Right renal pelvis (tissue), 4 donors: ENCODE data around the gene AGO3. TPM values are rescaled to one million over a fixed set of nuclear protein-coding genes. Genes with fewer than 3 reads are reported as not detected.
"Not testable (repeated sequence)": the region's sequence is repeated elsewhere in the genome, so short reads cannot be mapped to it uniquely, and the experiment has no call there.

Experiments used
- DNase-seq, 4 donors: peaks; one replicate each; pipeline ENCODE4 v3.0.0-alpha.2; 2013; ENCODE audit warnings: low read depth in 4 of 4, low spot score in 3 of 4, missing footprints in 1 of 4
- polyA plus RNA-seq, 4 donors: library from polyadenylated mRNA; unstranded; fragments of 120-200 nt; gene quantifications; one replicate each; pipeline ENCODE4 v1.2.1, GENCODE V29; 2013; ENCODE audit not compliant: insufficient read length in 4 of 4

The AGO3 gene
- polyA plus RNA-seq = 10 to 100 TPM; 11.1 to 13.2 (median 12.1) TPM

DNA sequence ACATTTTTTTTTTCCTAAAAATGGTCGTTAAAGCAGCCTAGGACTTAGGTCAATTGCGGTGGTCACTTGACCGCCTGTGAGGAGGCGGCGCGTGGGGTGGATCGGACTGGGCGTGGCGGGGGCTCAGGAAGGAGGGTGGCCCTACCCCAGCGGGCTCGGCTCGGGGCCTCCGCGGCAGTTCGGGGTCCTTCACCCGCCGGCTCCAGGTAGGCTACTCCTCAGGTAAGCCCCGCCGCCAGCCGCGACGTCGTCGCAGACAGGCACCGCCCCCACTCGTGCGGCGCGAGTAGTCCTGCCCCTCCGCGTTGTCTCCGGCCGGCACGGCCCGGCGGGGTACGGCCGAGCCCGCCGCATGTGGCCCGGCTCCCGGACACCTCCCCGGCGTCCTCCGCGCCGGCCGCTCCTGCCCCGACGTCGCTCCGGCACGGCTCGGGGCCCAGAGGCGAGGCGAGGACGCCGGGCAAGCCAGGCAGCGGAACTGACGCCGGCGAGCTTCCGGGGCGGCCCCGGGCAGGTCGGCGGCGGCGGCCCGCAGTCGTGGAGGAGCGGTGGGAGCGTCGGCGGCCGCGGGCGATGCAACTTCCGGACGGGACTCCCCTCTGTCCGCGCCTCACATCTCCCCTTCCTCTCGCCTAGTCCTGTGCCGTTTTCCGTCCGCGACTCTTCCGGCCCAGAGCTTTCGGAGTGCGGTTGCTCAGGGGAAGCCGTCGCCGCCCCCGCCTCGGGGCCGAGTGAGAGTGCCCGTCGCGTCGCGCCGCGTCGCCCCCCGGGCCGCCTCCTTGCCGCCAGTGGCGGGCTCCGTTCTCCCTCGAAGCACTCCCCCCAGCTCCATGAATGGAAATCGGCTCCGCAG is at the start of gene AGO3:
Gene AGO3, plus strand, starts transcription at position 513 of the 853 bp plus-strand sequence. Its CDS starts 322 bp downstream, at position 835.
- DNase-seq = peak; percentile 56 to 71 (median 61)

DNA sequence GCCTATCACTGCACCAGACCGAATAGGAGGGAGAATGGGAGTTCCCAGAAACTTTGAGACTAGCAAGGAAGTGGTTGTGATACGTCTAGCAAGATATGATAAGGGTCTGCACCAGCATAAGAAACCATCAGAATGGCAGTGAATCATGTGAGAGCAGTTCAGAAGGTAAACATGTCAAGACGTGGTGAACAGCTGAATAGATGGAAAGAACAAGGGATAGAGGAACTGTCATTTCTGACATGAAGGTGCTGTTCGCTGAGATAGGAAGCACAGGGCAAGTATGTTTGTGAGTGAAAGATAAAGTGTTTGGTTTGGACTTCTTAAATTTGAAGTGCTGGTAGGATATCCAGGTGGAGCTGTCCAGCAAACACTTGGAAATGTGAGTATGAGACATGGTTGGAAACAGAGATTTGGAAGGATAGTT is 49.0 kb upstream of the AGO3 start:
- no peak for DNase-seq

DNA sequence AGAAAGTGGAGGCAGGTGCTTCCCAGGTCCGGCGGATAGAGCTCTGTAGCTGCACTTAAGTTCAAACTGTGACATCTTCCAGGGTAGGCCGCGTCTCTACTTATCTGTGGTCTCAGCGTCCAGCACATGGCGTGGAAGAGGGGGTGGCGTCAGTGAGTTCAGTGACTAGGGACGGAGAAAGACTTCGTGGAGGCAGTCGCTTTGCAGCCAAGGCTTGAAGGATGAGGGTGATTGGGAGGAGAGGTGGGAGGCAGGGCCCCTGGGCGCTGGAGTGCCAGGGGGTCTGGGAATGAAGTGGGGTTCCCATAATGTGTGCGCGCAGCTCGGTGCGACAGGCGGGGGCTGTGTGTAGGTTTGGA is 48.3 kb upstream of the AGO3 start:
- no peak for DNase-seq

DNA sequence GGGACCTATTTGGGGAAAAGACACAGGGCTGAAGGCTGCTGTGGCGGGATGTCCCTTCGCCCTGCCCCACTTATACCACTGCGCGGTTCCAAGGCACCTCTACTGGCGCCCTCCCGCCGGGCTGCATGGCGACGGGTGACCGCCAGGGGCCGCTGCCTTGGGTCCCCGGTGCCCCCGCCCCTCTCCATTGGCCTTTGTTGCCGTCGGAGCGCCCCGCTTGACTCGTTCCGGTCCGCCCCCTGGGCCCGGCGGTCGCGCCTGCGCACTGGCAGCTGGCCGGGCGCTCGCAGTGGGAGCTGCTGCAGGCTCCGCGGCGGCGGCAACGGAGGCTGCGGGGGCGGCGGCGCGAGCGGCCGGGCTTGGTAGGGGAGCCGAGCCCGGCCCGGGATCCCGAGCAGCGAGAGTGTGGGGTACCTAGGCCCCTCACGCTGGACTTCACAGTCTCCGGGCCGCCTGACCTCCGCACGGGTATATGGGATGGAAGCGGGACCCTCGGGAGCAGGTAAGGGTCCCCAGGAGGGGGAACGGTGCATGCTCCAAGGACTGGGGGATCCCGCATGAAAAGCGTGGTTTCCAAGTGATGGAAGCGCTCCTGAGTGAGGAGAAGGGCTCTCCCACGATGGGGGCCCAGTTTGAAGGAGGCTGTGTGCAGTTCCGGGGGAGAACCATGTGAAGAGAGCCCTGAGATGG is 47.8 kb upstream of the AGO3 start, which contains the start of gene AGO1:
Gene AGO1, plus strand, starts transcription at position 265 of the 690 bp plus-strand sequence. Its CDS starts 213 bp downstream, at position 478.
- DNase-seq = peak; percentile 83 to 88 (median 86)

DNA sequence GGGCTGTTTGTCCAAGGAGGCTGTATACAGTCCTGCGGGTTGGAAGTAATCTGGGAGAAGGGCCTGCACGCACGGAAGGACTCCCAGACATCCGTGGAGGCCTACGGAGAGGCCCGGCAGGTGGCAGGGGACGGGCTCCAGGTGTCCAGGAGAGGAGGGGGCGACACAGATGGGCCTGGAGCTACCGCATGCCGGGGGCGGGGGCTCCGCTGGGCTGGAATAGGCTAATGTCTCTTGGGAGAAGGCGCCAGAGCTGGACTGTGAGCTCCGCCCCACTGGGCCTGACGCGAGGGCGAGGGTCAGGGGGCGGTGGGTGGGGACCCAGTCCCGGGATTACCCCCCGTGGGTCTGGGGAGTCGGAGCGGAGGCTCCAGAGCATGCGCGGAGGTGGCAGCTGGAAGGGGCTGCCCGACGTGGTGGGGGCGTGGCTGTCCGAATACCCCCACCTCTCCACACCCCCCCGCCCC is 47.2 kb upstream of the AGO3 start:
- DNase-seq = peak in 3 of 4 donors; percentile 20 to 25 (median 25)

DNA sequence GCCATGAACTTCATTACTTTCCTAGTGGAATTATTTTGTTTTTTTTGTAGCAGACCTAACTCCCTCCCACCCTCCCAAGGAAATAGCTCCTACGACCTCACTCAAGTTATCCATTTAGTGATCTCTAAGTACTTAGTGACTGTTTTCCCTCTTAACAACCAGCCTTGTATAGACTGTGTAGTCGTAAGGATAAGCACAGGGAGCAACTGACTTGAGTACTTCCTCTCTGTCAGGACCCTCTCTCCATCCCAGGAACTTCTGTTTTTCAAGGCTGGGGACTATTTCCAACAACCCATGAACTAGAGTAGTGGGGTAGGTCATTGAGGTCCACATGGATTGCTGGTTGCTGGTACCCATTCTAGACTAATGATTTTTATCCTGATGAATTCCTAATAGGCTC is 46.0 kb upstream of the AGO3 start:
- DNase-seq = no peak

DNA sequence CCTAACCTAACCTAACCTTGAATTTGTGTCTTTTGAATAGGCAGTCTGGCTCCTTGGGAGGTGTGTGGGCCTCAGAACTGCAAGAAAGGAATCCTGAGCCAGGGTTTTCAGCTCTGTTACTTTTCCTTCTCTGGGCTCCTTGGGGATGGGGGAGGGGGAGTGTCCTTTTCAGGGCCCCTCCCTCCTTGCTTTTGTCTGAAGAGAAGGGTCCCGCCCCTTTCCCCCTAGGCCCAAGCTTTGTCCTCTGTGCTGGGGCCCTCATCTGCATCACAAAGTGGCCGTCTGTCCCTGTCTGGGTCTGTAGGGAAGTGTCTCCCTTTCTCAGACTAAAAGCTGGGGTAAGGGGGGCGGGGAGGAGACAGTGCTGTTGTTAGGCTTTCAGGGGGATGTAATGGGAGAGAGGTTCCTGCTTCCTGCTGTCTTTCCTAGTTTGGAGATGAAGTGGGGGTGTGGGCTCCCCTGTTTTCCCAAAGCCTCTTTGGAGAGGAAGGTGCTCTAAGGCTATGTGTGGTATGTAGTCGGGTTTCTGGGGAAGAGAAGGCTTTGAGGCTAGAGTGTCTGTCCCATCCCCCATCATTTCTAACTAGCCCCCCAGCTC is 44.8 kb upstream of the AGO3 start:
- DNase-seq = no peak

DNA sequence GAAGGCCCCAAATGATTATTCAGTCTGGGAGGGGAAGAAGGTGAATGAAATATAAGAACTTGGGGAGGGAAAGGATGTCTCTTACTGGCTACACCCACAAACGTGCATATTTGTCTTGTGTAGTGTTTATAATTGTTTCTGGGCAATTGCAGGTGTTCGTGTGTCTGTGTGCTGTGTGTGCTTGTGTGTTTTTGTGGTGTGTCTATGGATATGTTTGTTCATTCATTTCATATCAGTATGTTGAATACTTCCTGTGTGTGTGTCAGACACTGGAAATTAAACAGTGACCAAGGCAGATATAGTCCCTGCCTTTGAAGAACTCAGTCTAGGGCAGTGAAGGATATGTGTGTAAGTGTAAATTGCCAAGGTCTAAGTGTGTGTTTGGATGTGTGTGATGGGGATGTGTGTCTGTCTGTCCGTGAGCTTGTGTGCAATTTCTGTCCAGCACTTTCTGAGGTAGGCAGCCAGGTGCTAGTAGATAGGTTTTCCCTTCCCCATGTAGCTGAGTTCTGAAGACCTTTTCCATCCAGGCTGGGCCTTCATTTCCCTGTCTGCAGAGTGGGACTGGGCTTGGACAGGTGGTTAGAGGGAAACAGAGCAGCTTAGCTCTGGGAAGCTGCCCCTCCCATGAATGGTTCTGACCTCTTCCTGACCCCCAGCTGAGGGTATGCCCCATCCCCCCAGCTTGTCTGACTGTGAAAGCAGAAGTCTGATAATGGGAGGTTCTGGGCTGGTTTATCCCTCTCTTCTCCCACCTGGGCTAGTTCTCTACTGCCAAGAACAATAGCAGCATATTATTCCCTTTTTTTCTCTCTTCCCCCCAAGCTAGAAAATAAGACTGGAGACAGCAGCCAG is 44.1 kb upstream of the AGO3 start:
- DNase-seq = no peak

DNA sequence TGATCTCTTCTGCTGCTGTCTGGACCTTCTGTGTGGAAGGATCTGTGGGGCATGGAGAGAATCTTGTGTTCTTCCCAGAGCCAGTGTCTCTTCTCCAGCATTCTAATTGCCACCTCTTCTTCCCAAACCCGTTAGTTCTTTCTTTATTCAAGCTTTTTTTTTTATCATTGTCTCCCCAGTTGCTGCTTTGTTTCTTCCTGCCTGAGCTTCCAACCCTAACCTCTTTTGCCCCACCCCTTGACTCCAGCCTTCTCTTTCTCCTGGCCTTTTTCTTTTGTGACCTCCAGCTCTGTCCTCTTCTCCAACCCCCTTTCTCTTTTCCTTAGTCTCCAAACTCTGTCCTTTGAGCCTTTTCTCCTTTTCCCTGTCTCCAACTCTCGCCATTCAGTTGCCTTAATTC is 43.4 kb upstream of the AGO3 start:
- DNase-seq = no peak

DNA sequence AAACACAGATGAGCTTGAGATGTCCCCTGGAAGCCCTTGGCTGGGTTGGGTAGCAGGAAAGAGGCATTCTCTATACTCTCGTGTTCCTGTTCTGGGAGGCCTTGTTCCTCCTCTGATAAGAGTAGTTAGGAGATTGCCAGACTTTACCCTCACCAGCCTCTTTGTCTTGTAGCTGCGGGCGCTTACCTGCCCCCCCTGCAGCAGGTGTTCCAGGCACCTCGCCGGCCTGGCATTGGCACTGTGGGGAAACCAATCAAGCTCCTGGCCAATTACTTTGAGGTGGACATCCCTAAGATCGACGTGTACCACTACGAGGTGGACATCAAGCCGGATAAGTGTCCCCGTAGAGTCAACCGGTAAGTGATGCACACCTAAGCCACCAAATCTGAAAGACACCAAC is 42.6 kb upstream of the AGO3 start:
- no peak for DNase-seq

DNA sequence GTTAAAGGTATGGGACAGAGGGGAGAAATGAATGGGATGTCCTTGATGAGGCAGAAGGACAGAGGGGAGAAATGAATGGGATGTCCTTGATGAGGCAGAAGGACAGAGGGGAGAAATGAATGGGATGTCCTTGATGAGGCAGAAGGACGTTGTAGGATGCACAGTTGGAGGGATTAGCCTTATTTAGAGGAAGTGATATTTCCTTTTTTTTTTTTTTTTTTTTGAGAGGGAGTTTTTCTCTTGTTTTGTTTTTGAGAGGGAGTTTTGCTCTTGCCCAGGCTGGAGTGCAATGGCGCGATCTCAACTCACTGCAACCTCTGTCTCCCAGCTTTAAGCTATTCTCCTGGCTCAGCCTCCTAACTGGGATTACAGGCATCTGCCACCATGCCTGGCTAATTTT is 41.9 kb upstream of the AGO3 start:
- DNase-seq = not testable (repeated sequence)

DNA sequence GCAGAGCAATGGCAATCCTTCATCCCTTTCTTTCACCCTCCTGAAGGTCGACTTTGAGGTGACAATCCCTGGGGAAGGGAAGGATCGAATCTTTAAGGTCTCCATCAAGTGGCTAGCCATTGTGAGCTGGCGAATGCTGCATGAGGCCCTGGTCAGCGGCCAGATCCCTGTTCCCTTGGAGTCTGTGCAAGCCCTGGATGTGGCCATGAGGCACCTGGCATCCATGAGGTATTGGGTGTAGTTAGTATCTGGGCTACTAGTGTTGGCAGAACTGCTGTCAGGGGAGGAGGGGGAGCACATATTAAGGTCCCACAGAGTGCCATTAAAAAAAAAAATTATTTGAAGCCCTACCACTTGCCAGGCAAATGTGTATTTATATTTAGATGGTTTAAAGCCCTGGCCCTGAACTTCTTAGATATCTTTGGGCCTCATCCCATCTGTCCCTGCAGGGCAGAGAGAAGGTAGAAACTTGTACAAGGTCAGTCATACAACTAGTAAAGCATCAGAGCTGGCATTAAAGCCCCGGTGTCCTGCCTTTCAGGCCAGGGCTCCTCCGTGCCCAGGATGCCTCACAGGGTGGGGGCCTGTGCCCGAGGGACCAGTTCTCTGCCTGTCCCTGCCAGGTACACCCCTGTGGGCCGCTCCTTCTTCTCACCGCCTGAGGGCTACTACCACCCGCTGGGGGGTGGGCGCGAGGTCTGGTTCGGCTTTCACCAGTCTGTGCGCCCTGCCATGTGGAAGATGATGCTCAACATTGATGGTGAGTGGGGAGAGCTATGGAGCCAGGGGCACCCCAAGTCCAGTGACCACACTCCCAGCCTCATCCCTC is 37.6 kb upstream of the AGO3 start:
- no peak for DNase-seq

DNA sequence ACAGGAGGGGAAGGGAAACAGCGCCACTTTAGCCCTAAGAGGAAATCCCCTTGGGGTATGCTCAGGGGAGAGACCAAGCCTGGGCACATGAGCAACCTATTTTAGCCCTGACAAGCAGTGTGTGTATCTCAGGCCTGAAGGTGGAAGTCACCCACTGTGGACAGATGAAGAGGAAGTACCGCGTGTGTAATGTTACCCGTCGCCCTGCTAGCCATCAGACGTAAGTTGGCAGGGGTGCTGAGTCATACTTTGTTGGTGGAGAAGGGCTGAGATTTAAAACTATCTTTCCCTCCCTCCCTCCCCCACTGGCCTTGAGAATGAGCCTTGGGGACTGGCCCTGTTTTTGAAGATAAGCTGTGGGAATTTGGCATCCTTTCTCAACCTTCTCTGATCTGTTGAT is 36.7 kb upstream of the AGO3 start:
- DNase-seq = no peak

DNA sequence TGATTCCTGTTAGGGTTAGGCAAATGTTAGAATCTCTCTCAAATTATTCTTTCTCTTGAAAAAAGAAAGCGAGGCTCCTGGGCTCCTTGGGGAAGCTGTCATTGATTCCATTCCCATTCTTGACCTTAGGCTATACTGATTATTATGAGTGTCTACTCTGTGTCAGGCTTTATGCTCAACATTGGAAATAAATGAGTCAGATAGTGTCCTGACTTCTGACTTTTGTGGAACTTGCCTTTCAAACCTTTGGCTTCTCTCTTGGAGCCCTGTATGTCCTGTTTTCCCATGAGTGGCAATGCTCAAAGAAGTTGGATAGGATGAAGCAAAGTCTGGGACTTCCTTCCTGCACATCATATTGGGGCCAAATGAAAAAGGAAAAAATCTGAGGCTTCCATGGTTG is 36.2 kb upstream of the AGO3 start:
- DNase-seq = no peak

DNA sequence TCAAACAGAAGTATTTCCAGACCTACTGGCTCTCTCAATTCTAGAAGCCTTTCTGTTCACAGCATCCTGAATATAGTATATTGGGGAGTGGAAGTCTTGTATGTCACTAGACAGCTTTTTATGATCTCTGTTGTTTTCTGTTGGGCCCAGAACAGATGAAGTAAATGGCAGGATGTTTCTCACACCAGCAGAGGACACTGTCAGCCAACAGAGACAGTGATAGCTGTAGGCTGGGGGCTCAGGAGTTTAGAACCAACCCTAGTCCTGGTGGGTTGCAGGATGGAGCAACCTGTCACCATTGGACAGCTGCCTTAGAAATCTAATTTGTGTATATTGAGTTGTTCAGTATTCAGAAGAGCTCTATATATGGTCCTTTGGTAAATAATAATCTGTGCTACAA is 31.0 kb upstream of the AGO3 start:
- DNase-seq = no peak

DNA sequence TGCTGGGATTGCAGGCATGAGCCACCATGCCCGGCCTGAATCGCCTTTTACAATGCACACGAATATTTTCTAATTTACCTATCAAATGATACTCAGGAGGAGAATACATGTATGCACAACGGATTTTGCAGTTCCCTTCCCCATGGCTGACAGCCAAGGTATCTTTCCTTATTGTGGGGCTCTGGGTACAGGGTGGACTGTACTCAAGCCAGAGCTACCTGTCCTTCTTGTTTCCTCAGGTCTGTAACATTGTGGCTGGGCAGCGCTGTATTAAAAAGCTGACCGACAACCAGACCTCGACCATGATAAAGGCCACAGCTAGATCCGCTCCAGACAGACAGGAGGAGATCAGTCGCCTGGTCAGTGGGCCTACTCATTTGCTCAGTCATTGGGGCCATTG is 29.7 kb upstream of the AGO3 start:
- DNase-seq = no peak

DNA sequence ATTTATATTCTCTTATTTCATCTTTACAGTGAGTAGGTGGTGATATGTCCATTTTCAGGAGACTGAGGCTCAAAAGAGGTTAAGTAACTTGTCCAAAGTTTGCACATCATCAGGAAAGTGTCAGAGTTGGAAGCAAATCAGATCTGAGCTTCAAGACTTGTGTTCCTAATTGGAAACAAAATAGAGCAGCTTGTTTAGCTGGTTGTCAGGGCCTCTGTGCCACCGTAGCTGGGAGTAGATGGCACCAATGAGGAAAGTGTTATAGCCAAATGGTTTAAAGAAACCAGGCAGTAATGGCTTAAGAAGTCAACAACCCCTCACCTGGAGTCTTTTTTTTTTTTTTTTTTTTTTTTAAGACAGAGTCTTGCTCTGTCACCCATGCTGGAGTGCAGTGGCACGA is 28.2 kb upstream of the AGO3 start:
- no peak for DNase-seq

DNA sequence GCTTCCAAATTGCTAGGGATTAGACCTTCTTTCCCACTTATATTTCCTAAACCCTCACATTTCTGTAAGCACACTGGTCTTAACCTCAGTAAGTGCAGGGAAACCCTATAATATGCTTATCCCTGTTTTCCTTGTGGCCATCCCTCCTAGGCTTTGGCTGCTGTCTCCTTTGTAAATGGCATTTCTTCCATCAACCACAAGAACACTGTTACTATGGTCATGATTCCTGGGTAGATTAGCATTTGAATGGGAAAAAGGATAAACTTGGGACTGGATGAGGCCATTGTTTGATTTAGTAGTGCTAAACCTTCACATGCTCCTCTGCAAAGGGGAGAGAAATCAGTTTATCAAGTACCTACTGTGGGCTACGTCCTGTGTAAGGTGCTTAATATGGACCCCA is 16.2 kb upstream of the AGO3 start:
- DNase-seq = no peak

DNA sequence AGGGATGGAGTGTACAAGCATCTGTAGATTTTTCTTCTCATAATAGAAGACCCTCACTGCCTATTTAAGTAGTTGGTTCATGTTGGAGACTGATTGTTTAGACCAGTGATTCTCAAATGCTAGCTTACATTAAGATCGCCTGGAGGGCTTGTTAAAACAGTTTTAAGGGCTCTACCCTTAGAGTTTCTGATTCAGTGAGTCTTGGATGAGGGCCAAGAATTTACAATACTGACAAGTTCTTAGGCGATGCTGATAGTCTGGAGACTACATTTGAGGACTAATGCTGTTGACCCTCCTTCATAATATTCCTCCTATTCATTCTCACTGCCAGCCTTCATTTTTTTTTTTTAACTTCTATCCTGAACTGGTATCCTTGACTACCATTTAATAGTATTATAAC is 15.2 kb upstream of the AGO3 start:
- no peak for DNase-seq

DNA sequence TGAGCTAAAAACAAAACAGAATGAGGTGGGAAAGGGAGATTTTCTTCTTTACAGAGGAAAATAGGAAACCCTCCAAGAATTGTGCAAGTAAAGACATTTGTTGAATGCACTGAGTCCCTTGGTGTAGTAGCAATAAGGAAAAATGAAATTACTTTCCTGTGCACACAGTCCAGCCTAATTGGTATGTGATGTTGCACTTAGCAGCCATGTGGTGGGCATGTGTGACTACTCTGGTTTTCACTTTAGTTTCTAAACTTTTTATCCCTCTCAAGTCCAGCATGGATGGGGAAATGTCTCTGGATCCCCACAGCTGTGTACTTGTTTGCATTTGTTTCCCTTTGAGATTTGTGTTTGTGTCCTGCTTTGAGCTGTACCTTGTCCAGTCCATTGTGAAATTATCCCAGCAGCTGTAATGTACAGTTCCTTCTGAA is 7.1 kb upstream of the AGO3 start:
- DNase-seq = no peak
